SKM-1 (cell line): ENCODE data around the gene SDK2.
"Not testable (repeated sequence)": the region's sequence is repeated elsewhere in the genome, so short reads cannot be mapped to it uniquely, and the experiment has no call there.

ENCODE experiments used
- DNase-seq: peaks from one replicate; lab custom pipeline; 2025; ENCODE audit not compliant: unreplicated experiment; lab: John Stamatoyannopoulos, UW

SDK2 gene

DNA sequence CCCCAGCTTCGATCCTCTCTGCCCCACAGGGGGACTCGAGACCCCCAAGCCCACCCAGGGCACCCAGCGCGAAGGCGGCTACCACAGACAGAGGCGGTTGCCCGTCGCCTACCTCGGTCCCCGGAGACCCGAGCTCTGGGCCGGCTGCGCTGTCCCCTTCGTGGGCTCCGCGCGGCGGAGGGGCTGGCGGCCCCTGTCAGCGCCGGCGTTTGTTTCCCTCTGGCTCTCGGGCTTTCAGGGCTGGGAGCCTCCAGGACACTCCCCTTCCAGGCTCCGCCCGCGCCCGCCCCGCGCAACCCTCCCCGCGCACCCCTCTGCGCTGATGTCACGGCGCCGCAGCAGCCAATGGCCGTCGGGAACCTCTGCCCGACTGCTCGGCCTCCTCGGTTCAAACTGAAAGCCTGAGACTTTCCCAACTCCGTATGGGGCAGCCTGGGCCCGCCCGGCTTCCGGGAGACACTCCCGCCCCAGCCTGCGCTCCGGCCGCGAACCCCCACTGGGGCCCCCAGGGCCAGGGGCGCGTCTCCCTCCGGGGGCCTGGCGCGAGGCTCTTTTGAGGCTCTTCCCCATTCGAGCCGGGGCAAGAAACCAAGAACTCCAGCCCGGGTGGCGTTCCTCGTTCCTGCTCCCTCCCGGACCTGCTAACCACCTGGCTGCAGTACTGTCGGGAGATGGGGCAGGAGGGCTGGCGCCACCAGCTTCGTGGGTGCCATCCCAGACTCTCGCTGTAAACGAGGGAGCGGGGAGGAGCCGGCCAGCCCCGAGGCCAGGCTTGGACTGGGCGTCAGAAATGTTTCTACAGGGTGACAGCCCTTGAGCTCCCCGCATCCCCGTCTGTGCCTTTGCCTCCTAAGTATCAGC, 332.2 kb downstream of the SDK2 start, which contains the start of gene CDC42EP4:
TSS of gene CDC42EP4 (minus strand) at position 221 of the 861 bp plus-strand sequence. CDS start 25,501 bp downstream, outside the sequence.
- DNase-seq: peak; percentile 86

DNA sequence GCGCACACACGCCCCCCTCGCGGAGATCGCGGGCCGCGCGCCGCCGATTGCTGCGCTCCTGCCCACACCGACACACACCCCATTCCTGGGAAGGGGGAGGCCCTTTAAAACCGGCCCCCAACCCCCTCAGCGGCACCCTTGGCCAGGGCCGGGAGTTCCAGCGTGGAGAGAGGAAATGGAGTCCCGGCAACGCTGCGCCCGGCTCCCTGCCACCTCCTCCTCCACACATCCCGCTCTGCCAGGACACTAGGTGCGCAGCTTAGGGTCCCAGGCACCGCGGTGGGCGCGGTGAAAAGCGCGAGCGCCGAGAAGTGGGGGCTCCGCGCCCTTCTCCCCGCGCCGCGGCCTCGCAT, 332.8 kb downstream of the SDK2 start:
- no peak for DNase-seq

GRCh38 chr17:73309727-73310596, 334.3 kb downstream of the SDK2 start:
- DNase-seq: no peak

- DNase-seq: not testable (repeated sequence)
Measured at GRCh38 chr17:73308959-73309358, 335.3 kb downstream of the SDK2 start.

DNA sequence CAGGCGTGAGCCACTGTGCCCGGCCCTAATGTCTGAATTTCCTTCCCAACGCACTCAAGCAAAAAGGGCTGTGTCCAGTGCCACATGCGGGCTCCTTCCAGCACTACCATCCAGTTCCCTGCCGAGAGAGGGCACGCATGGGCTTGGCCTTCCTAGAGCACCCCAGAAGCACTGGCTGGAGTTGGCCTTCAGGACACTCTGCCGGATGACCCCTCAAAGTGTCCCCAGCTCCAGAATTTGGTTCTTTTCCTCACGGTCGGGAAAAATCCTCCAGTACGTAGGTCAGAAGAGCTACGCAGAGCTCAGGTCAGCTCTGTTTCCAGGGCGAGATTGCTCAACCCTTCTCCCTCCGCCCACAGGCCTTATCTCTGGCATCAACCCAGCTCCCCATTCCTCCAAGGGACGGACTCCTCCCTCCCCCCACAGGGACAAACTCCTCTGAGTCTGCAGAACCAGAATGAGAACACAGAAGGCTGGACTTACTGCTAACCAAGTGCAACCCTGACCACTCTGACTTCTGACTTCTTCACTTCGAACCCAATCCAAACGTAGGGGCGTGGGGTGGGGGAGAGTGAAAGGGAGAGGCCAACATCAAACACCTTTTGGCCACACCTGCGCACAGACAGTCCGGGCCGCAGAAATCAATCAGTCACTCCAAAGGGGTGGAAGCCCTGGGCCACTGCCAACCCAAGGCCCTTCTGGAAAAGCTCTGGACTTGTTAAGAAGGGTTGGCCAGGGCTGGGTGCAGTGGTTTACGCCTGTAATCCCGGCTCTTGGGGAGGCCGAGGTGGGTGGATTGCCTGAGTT, 336.0 kb downstream of the SDK2 start:
- peak; percentile 18 for DNase-seq

DNA sequence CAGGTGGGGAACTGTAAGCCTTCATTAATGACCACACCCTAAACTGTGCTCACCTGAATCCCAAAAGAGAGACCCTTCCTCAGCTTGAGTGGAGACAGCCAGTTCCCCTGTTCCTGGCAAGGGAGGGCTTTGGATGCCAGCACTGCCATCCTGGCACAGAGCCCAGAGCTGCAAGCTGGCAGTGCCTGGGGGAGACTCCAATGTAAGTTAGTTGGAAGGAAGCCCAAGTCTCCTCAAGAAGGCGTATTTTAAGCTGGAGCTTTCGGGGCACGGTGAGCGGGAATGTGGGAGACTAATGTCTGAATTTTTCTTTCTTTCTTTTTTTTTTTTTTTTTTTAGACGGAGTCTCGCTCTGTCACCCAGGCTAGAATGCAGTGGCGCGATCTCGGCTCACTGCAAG, 337.1 kb downstream of the SDK2 start:
- DNase-seq: no peak

GRCh38 chr17:73305845-73306836, 338.1 kb downstream of the SDK2 start:
- no peak for DNase-seq

GRCh38 chr17:73304971-73305812, 339.1 kb downstream of the SDK2 start:
- DNase-seq: no peak

DNA sequence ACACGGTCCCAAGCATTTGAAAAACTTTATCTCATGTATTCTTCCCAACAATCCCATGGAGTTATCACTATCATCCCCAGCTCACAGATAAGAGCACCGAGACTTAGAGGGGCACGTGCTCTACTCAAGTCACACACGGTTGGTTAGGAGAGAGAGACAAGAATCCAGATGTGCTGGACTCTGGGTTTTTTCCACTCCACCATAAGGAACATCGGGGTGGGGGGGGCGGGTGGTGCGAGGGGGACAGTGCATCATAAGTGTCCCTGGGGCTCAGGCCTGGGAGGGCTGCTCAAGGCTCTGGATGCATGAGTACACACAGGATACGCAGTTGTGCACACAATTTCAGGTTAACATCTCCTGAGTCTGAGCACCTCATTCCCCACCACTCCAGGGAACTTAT, 339.8 kb downstream of the SDK2 start:
- DNase-seq: no peak

GRCh38 chr17:73302189-73302588, 342.1 kb downstream of the SDK2 start:
- no peak for DNase-seq

DNA sequence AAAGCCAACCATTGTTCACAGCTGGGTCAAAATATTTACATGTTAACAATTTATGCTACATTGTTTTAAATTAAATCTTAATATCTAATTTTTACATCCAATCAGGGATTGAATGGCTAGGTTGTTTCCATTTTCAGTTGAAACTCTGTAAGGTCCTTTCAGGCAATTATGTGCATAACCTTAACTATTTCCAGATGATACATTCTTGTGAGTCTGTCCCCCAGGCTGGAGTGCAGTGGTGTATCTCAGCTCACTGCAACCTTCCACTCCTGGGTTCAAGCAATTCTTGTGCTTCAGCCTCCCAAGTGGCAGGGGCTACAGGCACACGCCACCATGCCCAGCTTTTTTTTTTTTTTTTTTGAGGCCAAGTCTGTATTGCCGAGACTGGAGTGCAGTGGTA, 342.9 kb downstream of the SDK2 start:
- no peak for DNase-seq

DNA sequence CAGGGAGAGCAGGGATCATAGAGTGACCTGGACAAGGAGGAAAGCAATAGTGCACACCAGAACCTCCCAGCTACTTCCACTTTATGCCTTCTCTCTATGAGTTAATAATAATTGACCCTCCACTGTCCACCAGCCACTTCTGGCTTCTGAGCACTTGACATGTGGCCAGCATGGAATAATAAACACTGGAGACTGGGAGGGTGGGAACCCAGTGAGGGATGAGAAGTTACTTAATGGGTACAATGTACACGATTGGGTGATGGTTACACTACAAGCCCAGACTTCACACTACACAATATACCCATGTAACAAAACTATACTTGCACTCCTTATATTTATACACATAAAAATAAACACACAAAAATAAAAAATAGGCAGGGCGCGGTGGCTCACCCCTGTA, 343.9 kb downstream of the SDK2 start:
- no peak for DNase-seq

DNA sequence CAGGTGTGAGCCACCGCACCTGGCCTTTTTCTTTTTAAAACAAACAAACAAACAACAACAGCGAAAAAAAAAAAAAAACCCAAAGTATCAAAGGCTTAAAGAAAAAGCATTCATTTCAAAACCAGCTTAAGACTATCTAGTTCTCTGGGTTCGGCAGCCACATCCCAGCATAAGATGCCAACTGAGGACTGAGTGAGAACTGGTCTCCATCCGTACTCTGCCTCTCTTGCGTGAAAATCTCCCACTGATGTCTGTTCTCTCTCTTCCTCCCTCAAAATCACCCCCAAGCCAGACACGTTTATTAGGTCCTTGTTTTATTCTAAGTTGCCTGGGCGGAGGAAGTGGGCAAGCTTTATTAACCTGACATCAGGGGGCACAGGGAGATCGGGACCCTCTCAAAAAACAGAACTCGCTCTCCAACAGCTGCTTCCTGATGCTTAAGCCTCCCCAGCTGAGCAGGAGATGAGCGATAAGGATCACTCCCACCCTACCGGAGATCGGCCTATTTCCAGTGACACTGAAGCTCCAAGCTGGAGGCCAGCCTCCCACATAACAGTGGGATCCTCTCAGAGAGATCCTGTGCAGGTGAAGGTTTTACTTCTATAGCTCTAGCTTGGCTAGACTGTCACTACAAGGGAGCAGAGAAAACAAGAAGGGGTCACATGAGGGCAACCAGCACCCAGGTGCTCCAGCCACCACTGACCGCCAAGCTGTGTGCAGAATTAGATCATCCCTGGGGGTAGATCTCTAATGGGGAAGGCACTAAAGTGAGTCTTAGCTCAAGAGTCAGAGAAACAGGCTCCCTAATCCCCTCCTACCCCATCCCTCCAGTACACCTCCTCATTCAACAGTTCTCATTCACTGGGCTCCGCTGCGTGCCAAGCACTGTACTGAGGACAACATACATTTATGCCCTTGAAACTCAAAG, 346.0 kb downstream of the SDK2 start:
- no peak for DNase-seq

DNA sequence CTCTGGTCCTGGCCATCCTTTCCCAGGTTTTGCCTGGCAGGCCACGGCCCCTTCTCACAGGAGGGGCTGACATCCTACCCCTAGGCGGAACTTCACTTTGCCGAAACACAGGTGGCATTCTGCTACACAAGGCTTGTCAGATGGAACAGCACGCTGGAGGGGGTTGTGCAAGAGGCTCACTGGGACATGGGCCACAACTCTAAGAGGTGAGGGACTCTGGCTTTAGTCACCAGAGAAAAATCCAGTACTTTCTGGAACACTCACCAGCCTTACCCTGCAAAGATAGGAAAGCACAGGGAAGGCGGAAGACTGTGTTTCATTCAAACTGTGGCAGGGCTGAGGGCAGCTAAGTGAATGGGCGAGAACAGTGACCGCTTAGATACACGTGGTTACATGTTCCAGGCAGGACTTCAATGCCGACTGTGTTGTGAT, 350.7 kb downstream of the SDK2 start:
- no peak for DNase-seq

DNA sequence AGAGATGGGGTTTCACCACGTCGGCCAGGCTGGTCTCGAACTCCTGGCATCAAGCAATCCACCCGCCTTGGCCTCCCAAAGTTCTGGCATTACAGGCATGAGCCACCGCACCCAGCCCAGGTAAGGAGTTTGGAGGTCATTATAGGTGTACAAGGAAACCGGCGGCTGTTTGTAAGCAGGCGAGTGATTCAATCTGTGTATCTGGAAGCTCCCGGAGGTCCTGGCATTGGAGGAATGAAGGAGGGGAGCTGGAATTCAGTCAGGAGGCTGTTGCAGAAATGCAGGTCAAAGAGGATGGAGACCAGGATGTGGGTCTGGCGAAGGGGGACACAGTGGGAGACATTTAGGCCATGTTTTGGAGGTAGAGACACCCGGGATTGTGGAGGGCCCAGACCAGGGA, 351.2 kb downstream of the SDK2 start:
- no peak for DNase-seq

DNA sequence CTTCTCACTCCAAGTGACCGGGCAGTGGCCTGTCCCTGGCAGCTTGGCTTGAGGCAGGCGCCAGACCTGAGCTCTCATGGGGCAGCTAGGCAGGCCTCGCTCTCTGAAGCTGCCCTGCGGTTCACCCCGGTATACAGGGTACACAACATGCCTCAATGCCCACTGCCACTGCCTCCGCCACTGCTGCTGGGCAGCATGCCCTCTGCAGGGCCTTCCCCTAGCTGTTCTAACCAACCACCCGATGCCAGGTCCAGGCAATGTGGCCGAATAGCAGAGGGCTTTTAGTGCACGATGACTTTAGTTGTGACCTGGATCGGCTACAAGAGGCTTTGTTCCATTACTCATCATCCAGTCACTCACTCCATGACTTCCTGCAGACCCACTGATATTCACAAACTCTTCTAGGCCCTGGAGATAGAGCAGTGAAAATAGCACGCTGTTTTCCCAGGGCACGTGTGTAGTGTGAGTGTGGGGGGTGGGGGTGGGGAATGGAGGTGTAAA, 352.2 kb downstream of the SDK2 start:
- no peak for DNase-seq

DNA sequence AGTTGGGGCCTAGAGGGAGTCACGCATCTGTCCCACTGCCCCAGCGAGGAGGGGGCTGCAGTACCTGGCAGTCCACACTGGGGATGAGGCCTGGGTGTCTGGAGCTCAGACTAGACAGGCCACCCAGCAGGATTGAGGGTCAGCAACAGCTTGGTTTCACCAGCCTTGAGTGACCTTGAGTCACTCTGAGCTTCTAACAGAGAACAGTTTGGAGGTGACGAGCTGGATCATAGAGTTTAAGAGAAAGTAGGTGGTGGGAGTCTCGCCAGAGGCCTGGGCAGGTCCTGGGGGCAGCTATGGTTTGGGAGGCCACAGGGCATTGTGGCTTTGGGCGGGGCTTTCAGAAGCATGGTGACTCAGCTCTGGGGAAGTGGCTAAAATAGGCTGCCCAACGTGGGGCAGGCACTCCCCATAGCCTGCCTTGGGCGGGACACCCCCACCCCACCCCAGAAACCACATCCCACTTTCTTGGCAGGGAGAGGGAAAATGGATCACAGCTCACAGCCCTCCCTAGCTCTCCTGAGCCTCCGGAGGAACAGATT, 352.9 kb downstream of the SDK2 start:
- DNase-seq: peak; percentile 84
